ENCODE results near the gene BEGAIN.

The BEGAIN gene

GRCh38 chr14:100567009-100567876 is 20.0 kb downstream of the BEGAIN start:
- no peak for DNase-seq

GRCh38 chr14:100566586-100566985 is 20.6 kb downstream of the BEGAIN start:
- no peak for DNase-seq

GRCh38 chr14:100566119-100566518 is 21.1 kb downstream of the BEGAIN start:
- DNase-seq, result no peak

GRCh38 chr14:100565650-100566049 is 21.6 kb downstream of the BEGAIN start:
- DNase-seq, result no peak

- DNase-seq, result no peak
These were observed 22.7 kb downstream of the BEGAIN start for GRCh38 chr14:100564512-100564911.

GRCh38 chr14:100562751-100563150 is 24.5 kb downstream of the BEGAIN start:
- DNase-seq, result no peak

- DNase-seq, result no peak
These were observed 26.2 kb downstream of the BEGAIN start for GRCh38 chr14:100561005-100561404.

GRCh38 chr14:100560471-100560870 is 26.7 kb downstream of the BEGAIN start:
- DNase-seq, result no peak

- DNase-seq, result no peak
These were observed 27.8 kb downstream of the BEGAIN start for GRCh38 chr14:100559455-100559854.

- no peak for DNase-seq
These were observed 28.3 kb downstream of the BEGAIN start for GRCh38 chr14:100558966-100559365.

- DNase-seq, result no peak
These were observed 29.0 kb downstream of the BEGAIN start for GRCh38 chr14:100558226-100558625.

- no peak for DNase-seq
These were observed 29.6 kb downstream of the BEGAIN start for GRCh38 chr14:100557658-100558057.

GRCh38 chr14:100556936-100557505 is 30.2 kb downstream of the BEGAIN start:
- DNase-seq, result no peak

GRCh38 chr14:100556140-100556475 is 31.1 kb downstream of the BEGAIN start:
- DNase-seq, result no peak

GRCh38 chr14:100555436-100556139 is 31.6 kb downstream of the BEGAIN start:
- no peak for DNase-seq

- DNase-seq, result no peak
These were observed 32.4 kb downstream of the BEGAIN start for GRCh38 chr14:100554696-100555320.

GRCh38 chr14:100554082-100554677 is 33.0 kb downstream of the BEGAIN start:
- DNase-seq, result no peak

GRCh38 chr14:100553471-100553870 is 33.7 kb downstream of the BEGAIN start:
- DNase-seq, result no peak

- no peak for DNase-seq
These were observed 34.6 kb downstream of the BEGAIN start for GRCh38 chr14:100552524-100553125.

GRCh38 chr14:100551056-100551455 is 36.2 kb downstream of the BEGAIN start:
- DNase-seq, result no peak

GRCh38 chr14:100549834-100550625 is 37.2 kb downstream of the BEGAIN start:
- DNase-seq, result no peak

GRCh38 chr14:100548939-100549338 is 38.3 kb downstream of the BEGAIN start:
- no peak for DNase-seq
